ENCODE data around the gene TACSTD2.
"Not testable (repeated sequence)": the region's sequence is repeated elsewhere in the genome, so short reads cannot be mapped to it uniquely, and the experiment has no call there.

DNA sequence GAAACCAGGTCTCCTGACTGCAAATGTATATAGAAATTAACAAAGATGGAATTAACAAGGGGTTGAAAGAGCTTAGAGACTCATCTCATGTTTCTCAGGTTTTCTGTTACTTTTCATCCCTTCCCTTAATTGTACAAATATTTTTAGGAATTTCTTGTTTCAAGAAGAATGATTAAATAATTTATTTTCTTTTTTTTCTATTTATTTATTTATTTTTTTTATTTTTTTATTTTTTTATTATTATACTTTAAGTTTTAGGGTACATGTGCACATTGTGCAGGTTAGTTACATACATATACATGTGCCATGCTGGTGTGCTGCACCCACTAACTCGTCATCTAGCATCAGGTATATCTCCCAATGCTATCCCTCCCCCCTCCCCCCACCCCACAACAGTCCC is 5.1 kb upstream of the TACSTD2 start:
- TF ChIP-seq, protein P1, sequence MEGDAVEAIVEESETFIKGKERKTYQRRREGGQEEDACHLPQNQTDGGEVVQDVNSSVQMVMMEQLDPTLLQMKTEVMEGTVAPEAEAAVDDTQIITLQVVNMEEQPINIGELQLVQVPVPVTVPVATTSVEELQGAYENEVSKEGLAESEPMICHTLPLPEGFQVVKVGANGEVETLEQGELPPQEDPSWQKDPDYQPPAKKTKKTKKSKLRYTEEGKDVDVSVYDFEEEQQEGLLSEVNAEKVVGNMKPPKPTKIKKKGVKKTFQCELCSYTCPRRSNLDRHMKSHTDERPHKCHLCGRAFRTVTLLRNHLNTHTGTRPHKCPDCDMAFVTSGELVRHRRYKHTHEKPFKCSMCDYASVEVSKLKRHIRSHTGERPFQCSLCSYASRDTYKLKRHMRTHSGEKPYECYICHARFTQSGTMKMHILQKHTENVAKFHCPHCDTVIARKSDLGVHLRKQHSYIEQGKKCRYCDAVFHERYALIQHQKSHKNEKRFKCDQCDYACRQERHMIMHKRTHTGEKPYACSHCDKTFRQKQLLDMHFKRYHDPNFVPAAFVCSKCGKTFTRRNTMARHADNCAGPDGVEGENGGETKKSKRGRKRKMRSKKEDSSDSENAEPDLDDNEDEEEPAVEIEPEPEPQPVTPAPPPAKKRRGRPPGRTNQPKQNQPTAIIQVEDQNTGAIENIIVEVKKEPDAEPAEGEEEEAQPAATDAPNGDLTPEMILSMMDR (conservative IDR thresholded peaks at IDR 0.05; ENCODE audit: low read length) = not testable (repeated sequence)
- TF ChIP-seq EZH2phosphoT487 (IDR thresholded peaks at IDR 0.05; ENCODE audit: borderline replicate concordance, low read depth, low read length) = not testable (repeated sequence)
